HG02884 (cell line): ENCODE measurements around the gene SSPN.

Experiments
- ATAC-seq: cut with Tn5 transposase; IDR thresholded peaks from one replicate; pipeline ENCODE4 v1.9.1; 2021; ENCODE audit warnings: mild to moderate bottlenecking, moderate library complexity; ENCODE audit not compliant: unreplicated experiment

The SSPN gene

GRCh38 chr12:26185532-26186320, 9.6 kb upstream of the SSPN start:
- no peak for ATAC-seq

GRCh38 chr12:26187014-26187798, 8.2 kb upstream of the SSPN start:
- ATAC-seq: no peak

- no peak for ATAC-seq
These were observed 7.2 kb upstream of the SSPN start for GRCh38 chr12:26188127-26188526.

- ATAC-seq: no peak
These were observed 6.7 kb upstream of the SSPN start for GRCh38 chr12:26188641-26189040.

- ATAC-seq: no peak
These were observed 3.2 kb upstream of the SSPN start for GRCh38 chr12:26192142-26192541.

- ATAC-seq: no peak
These were observed 1.8 kb upstream of the SSPN start for GRCh38 chr12:26193539-26193938.

GRCh38 chr12:26195641-26196420, 458 bp downstream of the SSPN start:
- peak; percentile 65 for ATAC-seq

GRCh38 chr12:26196421-26196716, 996 bp downstream of the SSPN start:
- ATAC-seq: no peak

GRCh38 chr12:26197832-26198231, 2.5 kb downstream of the SSPN start:
- ATAC-seq: no peak

- ATAC-seq: no peak
These were observed 3.4 kb downstream of the SSPN start for GRCh38 chr12:26198742-26199141.

- ATAC-seq: no peak
These were observed 7.9 kb downstream of the SSPN start for GRCh38 chr12:26203167-26203780.

- no peak for ATAC-seq
These were observed 9.4 kb downstream of the SSPN start for GRCh38 chr12:26204612-26205289.

GRCh38 chr12:26205298-26205697, 9.9 kb downstream of the SSPN start:
- ATAC-seq: no peak

- no peak for ATAC-seq
These were observed 10.6 kb downstream of the SSPN start for GRCh38 chr12:26205941-26206340.

- ATAC-seq: no peak
These were observed 16.0 kb downstream of the SSPN start for GRCh38 chr12:26211331-26211730.

GRCh38 chr12:26212396-26212795, 17.0 kb downstream of the SSPN start:
- ATAC-seq: no peak

GRCh38 chr12:26212988-26213387, 17.6 kb downstream of the SSPN start:
- no peak for ATAC-seq

GRCh38 chr12:26214121-26214520, 18.7 kb downstream of the SSPN start:
- no peak for ATAC-seq

GRCh38 chr12:26219736-26220135, 24.4 kb downstream of the SSPN start:
- ATAC-seq: no peak

GRCh38 chr12:26224657-26225056, 29.3 kb downstream of the SSPN start:
- no peak for ATAC-seq

GRCh38 chr12:26226122-26226521, 30.7 kb downstream of the SSPN start:
- ATAC-seq: no peak
